ENCODE measurements around the gene NKD1. TPM values are rescaled to one million over a fixed set of nuclear protein-coding genes. Genes with fewer than 3 reads are reported as not detected.

The NKD1 gene
- total and polyA plus RNA-seq, 5 experiments from 2014 or later: 0.07 to 5.9 (median 1.4) TPM

DNA sequence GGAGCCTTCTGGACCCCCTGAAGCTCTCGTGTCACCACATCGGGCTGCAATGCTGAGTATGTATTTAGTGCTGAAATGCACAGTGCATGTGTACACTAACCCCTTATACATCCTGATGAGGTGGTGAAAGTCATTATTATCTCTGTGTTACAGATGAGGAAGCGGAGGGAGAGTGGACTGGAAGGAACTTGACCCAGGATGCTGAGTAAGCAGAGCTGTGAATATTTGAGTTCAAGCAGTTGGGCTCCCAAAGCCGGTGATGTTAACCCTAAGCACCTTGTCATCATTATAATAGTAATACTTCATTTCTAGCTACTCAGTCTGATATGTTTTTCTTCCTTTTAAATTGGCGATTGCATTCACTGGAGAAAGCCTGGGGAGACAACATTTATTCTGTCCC lies 25.9 kb upstream of the NKD1 start:
- ATAC-seq: no peak
- peaks cover 2 to 24% (median 11%) of the 10 kb centered on the region in 5 donors for H3K27me3 Mint-ChIP-seq
- no peak overlapping the region for H3K4me3 Mint-ChIP-seq
- H3K36me3 Mint-ChIP-seq: peaks cover 0 to 2% (median 0%) of the 10 kb centered on the region in 3 donors
- no peak overlapping the region for H3K27ac Mint-ChIP-seq
- DNase-seq: no peak
- H3K9me3 Mint-ChIP-seq: peaks cover 0 to 3% (median under 1%) of the 10 kb centered on the region in 9 donors
- POLR2A ChIA-PET: no interaction called here
- peaks cover 0 to 8% (median 2%) of the 10 kb centered on the region in 4 donors for H3K4me1 Mint-ChIP-seq

DNA sequence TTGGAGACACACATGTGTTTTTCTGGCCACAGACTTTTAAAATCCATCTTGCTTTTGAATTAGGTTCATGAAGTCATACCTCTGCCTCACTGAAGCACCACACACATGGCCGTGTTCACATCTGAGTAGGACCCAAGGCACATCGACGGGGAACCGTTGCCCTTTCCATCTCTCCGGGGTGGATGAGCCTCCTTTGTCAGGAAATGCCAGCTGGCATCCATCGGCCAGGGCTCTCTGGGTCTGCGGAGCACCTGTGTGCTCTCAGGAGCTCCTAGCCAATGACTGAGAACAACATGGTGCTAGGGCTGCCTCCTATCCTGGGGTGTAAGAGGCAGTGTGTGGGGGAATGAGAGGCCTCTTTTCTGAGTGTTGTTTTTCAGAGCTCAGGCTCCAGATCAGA lies 24.5 kb upstream of the NKD1 start:
- peaks cover 0 to 7% (median 4%) of the 10 kb centered on the region in 9 donors for H3K9me3 Mint-ChIP-seq
- H3K27me3 Mint-ChIP-seq: peaks cover 4 to 24% (median 11%) of the 10 kb centered on the region in 5 donors
- POLR2A ChIA-PET: no interaction called here
- H3K4me1 Mint-ChIP-seq: peaks cover 0 to 8% (median 2%) of the 10 kb centered on the region in 4 donors
- DNase-seq (no peak), ATAC-seq (no peak)
- no peak overlapping the region for H3K4me3 Mint-ChIP-seq
- no peak overlapping the region for H3K27ac Mint-ChIP-seq
- H3K36me3 Mint-ChIP-seq: peaks cover 0 to 3% (median 2%) of the 10 kb centered on the region in 3 donors

DNA sequence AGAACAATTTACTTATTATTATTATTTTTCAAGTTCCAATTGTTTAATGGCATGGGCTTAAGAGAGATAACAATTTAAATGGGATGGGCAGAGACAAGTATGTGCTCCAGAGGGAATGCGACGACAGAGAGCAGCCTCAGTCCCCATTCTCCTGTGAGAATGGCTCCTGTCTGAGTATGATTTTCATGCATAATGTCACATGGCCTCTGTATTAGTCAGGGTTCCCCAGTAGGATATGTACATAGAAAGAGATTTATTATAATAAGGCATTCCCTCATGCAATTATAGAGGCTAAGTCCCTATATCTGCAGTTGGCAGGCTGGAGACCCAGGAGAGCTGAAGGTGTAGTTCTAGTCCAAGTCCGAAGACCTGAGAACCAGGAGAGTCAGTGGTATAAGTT lies 22.9 kb upstream of the NKD1 start:
- no peak overlapping the region for H3K27ac Mint-ChIP-seq
- POLR2A ChIA-PET: no interaction called here
- peaks cover 0 to 8% (median 2%) of the 10 kb centered on the region in 4 donors for H3K4me1 Mint-ChIP-seq
- peaks cover 4 to 24% (median 11%) of the 10 kb centered on the region in 5 donors for H3K27me3 Mint-ChIP-seq
- no peak overlapping the region for H3K4me3 Mint-ChIP-seq
- peaks cover 0 to 23% (median 14%) of the 10 kb centered on the region in 9 donors for H3K9me3 Mint-ChIP-seq
- ATAC-seq: no peak
- peaks cover 0 to 15% (median 11%) of the 10 kb centered on the region in 3 donors for H3K36me3 Mint-ChIP-seq
- DNase-seq: no peak

DNA sequence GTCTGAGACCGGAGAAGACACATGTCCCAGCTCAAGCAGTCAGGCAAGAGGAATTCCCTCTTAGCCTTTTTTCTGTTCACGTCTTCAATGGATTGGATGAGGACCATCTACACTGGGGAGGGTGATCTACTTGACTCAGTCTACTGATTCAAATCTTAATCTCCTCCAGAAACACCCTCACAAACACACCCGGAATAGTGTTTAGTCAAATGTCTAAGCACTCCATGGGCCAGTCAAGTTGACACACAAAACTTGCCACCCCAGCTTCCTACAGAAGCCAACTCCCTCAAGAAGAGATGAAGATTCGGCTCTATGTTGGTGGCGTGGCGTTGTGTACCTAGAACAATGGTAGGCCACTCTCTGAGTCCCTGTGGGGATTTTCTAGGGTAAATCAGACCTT lies 22.5 kb upstream of the NKD1 start:
- no peak overlapping the region for H3K27ac Mint-ChIP-seq
- peaks cover 0 to 15% (median 11%) of the 10 kb centered on the region in 3 donors for H3K36me3 Mint-ChIP-seq
- DNase-seq: no peak
- POLR2A ChIA-PET: no interaction called here
- H3K9me3 Mint-ChIP-seq: peaks cover 0 to 27% (median 15%) of the 10 kb centered on the region in 9 donors
- H3K27me3 Mint-ChIP-seq: peaks cover 4 to 24% (median 11%) of the 10 kb centered on the region in 5 donors
- H3K4me1 Mint-ChIP-seq: peaks cover 0 to 8% (median 2%) of the 10 kb centered on the region in 4 donors
- ATAC-seq: no peak
- H3K4me3 Mint-ChIP-seq: no peak overlapping the region

DNA sequence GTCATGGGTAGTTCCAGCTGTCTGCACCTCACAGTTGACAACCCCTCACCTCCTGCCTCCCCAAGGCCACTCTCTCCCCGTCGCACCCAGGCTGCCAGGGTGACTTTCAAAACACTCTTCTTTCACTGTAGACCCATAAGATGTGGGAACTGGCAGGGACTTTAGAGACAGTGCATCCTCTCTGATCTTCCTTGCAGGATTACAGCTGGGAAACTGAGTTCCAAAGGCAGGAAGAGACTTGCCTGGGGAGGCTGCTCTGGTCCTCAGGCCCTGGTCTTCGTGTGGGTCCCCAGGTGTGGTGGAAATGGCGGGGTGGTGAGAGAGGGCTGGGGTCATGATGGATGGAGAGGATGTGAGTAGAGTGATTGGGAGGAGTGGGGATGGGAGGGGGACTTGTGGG lies 21.9 kb upstream of the NKD1 start:
- no peak for ATAC-seq
- H3K4me1 Mint-ChIP-seq: peaks cover 0 to 2% (median 2%) of the 10 kb centered on the region in 4 donors
- H3K4me3 Mint-ChIP-seq: no peak overlapping the region
- H3K36me3 Mint-ChIP-seq: peaks cover 0 to 15% (median 9%) of the 10 kb centered on the region in 3 donors
- DNase-seq: no peak
- H3K27me3 Mint-ChIP-seq: peaks cover 4 to 24% (median 8%) of the 10 kb centered on the region in 5 donors
- POLR2A ChIA-PET: no interaction called here
- peaks cover 0 to 27% (median 15%) of the 10 kb centered on the region in 9 donors for H3K9me3 Mint-ChIP-seq
- H3K27ac Mint-ChIP-seq: no peak overlapping the region

DNA sequence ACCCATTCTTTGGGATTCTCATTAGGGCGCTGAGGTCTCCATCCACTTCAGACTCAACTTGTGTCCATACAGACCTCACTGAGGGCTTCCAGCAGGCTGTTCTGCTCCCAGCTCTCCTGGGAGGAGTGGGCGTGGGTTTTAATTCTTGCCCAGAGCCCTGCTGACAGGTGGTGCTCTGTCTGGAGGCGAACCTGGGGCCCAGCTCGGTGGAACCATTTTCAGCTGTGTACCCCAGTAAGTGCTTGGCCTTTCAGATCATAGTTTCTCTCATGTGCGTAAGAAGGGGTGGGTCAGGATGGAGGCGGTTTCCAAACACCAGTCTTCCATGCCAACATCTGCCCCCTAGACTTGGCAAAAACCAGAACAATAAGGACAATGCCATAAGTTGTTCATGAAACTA lies 21.4 kb upstream of the NKD1 start:
- POLR2A ChIA-PET: no interaction called here
- H3K27me3 Mint-ChIP-seq: peaks cover 4 to 24% (median 8%) of the 10 kb centered on the region in 5 donors
- no peak overlapping the region for H3K4me3 Mint-ChIP-seq
- H3K4me1 Mint-ChIP-seq: peaks cover 0 to 2% (median under 1%) of the 10 kb centered on the region in 4 donors
- peaks cover 0 to 27% (median 15%) of the 10 kb centered on the region in 9 donors for H3K9me3 Mint-ChIP-seq
- H3K27ac Mint-ChIP-seq: no peak overlapping the region
- ATAC-seq: no peak
- H3K36me3 Mint-ChIP-seq: peaks cover 0 to 15% (median 9%) of the 10 kb centered on the region in 3 donors
- DNase-seq: no peak

DNA sequence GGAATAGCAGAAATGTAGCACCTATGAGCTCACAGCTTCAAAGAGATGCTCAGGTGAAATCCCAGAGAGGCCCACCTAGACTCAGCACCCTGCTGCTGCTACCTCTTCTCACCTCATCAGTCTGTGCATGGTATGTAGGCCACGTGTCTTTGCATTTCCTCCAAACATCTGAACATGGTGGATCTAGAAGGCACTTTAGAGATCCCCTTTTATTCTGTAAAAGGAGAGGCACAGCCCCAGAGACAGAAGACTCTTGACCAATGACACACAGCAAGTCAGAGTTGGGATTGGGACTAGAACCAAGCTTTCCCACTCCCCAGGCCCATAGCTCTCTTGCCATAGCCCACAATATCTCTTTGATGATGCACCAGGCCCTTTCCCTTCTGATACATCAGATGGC lies 19.4 kb upstream of the NKD1 start:
- Mint-ChIP-seq H3K27me3 (peaks cover 2 to 21% (median 8%) of the 10 kb centered on the region in 5 donors), H3K27ac (no peak overlapping the region), H3K36me3 (peaks cover 0 to 15% (median 9%) of the 10 kb centered on the region in 3 donors), H3K4me1 (peaks cover 0 to 2% (median under 1%) of the 10 kb centered on the region in 4 donors), H3K9me3 (peaks cover 0 to 27% (median 15%) of the 10 kb centered on the region in 9 donors), H3K4me3 (no peak overlapping the region)
- POLR2A ChIA-PET: no interaction called here
- no peak for ATAC-seq
- no peak for DNase-seq

DNA sequence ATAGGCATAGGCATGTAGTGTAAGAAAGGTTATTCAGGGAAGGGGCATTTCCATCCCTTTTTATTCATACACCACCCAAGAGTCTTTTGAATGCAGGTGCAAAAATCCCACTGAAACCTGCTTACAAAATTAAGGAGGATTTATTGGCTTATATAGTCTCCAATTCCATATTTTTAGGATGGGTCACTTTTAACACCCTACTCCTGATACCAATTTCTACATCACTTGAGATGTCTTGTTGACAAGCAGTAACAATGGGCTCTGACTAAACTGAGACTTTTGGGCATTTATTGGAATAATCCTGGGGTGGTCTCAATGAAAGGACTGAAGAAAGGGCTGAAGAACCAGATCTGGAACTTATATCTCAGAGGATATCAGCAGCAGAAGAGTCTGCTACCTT lies 18.9 kb upstream of the NKD1 start:
- Mint-ChIP-seq H3K4me3 (no peak overlapping the region), H3K27me3 (peaks cover 2 to 16% (median 8%) of the 10 kb centered on the region in 5 donors), H3K4me1 (peaks cover 0 to 2% (median under 1%) of the 10 kb centered on the region in 4 donors), H3K9me3 (peaks cover 0 to 27% (median 15%) of the 10 kb centered on the region in 9 donors), H3K27ac (no peak overlapping the region), H3K36me3 (peaks cover 0 to 15% (median 9%) of the 10 kb centered on the region in 3 donors)
- ATAC-seq (no peak), DNase-seq (no peak)
- POLR2A ChIA-PET: no interaction called here

DNA sequence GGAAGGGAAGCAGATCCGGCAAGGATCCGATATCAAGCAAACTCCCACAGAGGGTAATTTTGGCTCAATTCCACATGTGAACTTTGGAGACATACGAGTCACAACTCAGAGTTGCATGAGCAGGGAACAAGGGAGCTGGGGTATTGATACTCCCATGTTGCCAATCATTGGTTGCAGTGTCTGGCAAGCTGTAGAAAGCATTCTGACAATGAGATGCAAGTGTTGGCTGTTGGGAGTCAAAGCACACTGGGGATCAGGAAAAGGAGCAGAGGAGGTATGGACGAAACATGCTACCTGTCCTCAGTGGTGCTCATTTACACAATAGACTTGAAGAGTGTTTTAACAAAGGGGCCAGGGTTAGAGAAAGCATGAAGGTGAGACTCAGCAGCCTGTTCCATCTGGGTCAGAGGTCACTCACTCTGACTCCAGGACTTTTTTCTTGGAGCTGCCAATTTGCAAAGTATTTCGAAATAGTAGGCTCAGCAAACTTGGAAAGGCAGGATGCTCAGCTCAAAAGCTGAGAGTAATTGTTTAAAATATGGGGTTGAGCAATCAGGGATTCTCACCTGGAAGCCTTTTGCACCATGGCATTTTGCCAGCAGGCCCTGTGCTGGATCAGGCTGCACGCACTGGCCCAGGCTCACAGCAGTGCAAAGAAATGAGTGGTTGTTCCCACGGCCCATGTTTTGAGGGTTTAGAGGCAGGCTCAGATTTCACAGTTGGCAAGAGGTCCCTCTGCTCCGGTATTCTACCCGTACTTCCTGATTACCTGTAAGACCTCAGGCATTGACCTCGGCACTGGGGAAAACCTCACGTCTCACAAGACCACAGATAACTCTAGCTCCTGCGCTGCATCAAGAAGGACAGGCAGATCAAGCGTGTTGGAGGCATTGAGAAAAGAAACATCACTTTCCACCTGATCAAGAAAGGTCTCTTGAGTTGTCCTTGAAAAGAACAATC lies 17.6 kb upstream of the NKD1 start:
- H3K4me1 Mint-ChIP-seq: peaks cover 0 to 2% (median under 1%) of the 10 kb centered on the region in 4 donors
- H3K4me3 Mint-ChIP-seq: no peak overlapping the region
- peaks cover 2 to 11% (median 4%) of the 10 kb centered on the region in 5 donors for H3K27me3 Mint-ChIP-seq
- POLR2A ChIA-PET: no interaction called here
- peak overlapping the region in 1 of 10 donors; percentile 12 for H3K27ac Mint-ChIP-seq
- peaks cover 0 to 15% (median 9%) of the 10 kb centered on the region in 3 donors for H3K36me3 Mint-ChIP-seq
- DNase-seq (no peak), ATAC-seq (no peak)
- peaks cover 0 to 27% (median 15%) of the 10 kb centered on the region in 9 donors for H3K9me3 Mint-ChIP-seq

DNA sequence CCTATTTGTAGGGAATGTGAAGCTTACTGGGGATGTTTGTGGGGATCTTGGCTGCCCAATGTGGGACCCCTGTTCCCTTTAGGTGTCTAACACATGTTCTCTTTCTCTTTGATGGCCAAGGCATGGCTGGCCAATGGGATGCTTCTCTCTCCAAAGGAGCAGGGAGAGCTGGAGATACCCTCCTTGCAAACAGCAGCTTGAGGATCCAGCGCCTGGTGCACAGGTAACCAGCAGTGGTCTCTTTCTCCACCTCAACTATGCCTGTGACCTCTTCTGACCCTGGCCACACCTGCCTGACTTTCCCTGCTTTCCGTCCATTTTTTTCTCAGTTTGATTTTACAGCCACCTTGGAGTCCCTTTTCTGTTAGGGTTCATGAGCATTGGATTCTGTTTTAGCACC lies 16.8 kb upstream of the NKD1 start:
- H3K27ac Mint-ChIP-seq: no peak overlapping the region
- no peak for ATAC-seq
- peaks cover 0 to 1% (median under 1%) of the 10 kb centered on the region in 4 donors for H3K4me1 Mint-ChIP-seq
- peaks cover 0 to 15% (median 9%) of the 10 kb centered on the region in 3 donors for H3K36me3 Mint-ChIP-seq
- DNase-seq: no peak
- H3K27me3 Mint-ChIP-seq: peaks cover 0 to 4% (median 3%) of the 10 kb centered on the region in 5 donors
- H3K4me3 Mint-ChIP-seq: no peak overlapping the region
- POLR2A ChIA-PET: no interaction called here
- peaks cover 0 to 27% (median 15%) of the 10 kb centered on the region in 9 donors for H3K9me3 Mint-ChIP-seq

DNA sequence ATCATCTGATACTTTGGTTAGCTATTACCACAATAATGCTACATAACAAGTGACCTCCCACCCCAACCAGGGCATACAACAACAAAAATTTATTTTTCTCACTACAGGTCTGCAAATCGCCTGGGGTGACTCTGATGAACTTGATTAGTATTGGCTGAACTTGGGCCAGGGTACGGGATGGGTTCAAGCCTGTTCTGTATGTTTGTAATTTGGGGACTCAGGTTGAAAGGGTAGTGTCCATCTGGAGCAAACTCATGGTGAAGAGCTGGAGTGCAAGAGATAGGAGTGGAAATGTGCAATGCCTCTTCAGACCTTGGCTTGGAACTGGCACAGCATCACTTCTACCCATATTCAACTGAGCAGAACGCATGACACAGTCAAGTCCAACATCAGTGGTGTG lies 16.3 kb upstream of the NKD1 start:
- ATAC-seq: no peak
- peaks cover 0 to 1% (median 0%) of the 10 kb centered on the region in 4 donors for H3K4me1 Mint-ChIP-seq
- POLR2A ChIA-PET: no interaction called here
- H3K4me3 Mint-ChIP-seq: no peak overlapping the region
- no peak for DNase-seq
- peaks cover 0 to 15% (median 9%) of the 10 kb centered on the region in 3 donors for H3K36me3 Mint-ChIP-seq
- H3K27ac Mint-ChIP-seq: no peak overlapping the region
- H3K9me3 Mint-ChIP-seq: peaks cover 0 to 27% (median 15%) of the 10 kb centered on the region in 9 donors
- H3K27me3 Mint-ChIP-seq: peaks cover 0 to 3% (median 2%) of the 10 kb centered on the region in 5 donors

DNA sequence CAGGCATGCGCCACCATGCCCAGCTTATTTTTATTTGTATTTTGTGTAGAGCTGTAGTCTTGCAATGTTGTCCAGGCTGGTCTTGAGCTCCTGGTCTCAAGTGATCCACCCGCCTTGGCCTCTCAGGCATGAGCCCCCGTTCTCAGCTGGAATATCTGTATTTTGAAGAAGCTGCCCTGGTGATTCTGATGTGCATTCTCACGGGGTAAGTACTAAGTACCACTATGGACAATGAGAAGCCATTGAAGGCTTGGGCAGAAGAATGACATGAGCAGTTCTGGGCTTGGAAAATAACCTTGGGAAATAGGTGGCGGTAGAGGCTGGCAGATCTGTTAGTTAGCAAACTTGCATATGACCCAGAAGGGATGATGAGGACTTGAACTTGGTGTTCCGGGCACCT lies 15.6 kb upstream of the NKD1 start:
- DNase-seq (no peak), ATAC-seq (no peak)
- H3K36me3 Mint-ChIP-seq: peaks cover 0 to 15% (median 9%) of the 10 kb centered on the region in 3 donors
- peaks cover 0 to 3% (median 2%) of the 10 kb centered on the region in 5 donors for H3K27me3 Mint-ChIP-seq
- peak overlapping the region in 1 of 10 donors; percentile 55 for H3K4me3 Mint-ChIP-seq
- peaks cover 0 to 27% (median 15%) of the 10 kb centered on the region in 9 donors for H3K9me3 Mint-ChIP-seq
- no peak overlapping the region for H3K27ac Mint-ChIP-seq
- peaks cover 0 to 1% (median 0%) of the 10 kb centered on the region in 4 donors for H3K4me1 Mint-ChIP-seq
- POLR2A ChIA-PET: no interaction called here

DNA sequence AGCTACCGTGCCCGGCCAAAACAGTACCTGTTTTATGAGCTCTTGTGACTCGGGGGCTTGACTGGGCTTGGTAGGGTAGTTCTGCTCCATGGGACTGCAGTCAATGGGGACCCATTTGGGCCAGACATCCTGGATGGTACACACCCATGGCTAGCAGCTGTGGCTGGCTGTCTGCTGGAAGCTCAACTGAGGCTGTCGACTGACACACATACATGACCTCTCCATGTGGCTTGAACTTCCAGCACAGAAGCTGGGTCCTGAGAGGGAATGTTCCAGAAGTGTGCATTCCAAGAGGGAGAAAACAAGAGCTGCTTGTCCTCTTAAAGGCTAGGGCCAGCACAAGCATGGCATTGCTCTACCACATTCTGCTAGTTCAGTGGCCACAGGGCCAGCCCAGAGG lies 14.9 kb upstream of the NKD1 start:
- no peak for DNase-seq

More for the DNA sequence above, 14.9 kb upstream of the NKD1 start:
- Mint-ChIP-seq H3K27me3 (peaks cover 0 to 3% (median 2%) of the 10 kb centered on the region in 5 donors), H3K4me3 (no peak overlapping the region), H3K4me1 (peaks cover 0 to 1% (median 0%) of the 10 kb centered on the region in 4 donors), H3K27ac (no peak overlapping the region), H3K9me3 (peaks cover 0 to 24% (median 15%) of the 10 kb centered on the region in 9 donors), H3K36me3 (peaks cover 0 to 15% (median 9%) of the 10 kb centered on the region in 3 donors)
- ATAC-seq: no peak
- POLR2A ChIA-PET: no interaction called here

Data from naive thymus-derived CD8-positive, alpha-beta T cell (primary cell).